ENCODE results near the gene NSUN6.
"Not testable (repeated sequence)": the region's sequence is repeated elsewhere in the genome, so short reads cannot be mapped to it uniquely, and the experiment has no call there.

NSUN6 gene

DNA sequence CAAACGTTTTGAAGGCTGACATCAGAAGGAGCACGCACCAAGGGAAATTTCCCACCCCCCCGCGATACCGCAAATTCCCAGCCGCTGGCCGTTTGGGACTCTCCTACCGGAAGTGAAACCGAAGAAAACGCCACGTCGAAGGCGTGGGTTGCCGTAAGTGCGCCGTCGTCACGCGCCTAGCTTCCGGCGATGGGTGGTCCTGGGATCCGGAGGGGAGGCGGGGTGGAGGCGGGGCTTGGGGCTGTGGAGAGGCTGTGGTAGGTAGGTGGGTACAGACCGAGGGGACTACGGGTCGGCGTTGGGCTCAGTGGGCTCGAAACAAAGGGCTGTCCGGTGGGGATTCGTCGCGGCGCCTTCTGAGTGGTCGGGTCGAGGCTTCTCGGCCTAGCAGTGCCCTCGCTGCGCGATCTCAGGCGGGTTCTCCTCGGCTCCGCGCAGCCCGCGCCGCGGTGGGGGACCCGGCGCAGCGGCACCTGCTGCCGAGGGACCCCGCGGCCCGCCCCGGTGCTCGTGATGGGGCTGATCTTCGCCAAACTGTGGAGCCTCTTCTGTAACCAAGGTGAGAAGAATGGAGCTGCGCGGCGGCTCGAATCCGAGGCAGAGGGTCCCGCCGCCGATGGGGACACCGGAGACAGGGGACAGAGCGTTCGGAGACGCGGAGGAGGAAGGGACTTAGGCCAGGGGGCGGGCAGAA lies 7.9 kb upstream of the NSUN6 start, which contains the start of gene ARL5B:
Gene ARL5B, plus strand, starts transcription at position 307 of the 694 bp plus-strand sequence. Its CDS starts 207 bp downstream, at position 514.
- DNase-seq: peak; percentile 83

DNA sequence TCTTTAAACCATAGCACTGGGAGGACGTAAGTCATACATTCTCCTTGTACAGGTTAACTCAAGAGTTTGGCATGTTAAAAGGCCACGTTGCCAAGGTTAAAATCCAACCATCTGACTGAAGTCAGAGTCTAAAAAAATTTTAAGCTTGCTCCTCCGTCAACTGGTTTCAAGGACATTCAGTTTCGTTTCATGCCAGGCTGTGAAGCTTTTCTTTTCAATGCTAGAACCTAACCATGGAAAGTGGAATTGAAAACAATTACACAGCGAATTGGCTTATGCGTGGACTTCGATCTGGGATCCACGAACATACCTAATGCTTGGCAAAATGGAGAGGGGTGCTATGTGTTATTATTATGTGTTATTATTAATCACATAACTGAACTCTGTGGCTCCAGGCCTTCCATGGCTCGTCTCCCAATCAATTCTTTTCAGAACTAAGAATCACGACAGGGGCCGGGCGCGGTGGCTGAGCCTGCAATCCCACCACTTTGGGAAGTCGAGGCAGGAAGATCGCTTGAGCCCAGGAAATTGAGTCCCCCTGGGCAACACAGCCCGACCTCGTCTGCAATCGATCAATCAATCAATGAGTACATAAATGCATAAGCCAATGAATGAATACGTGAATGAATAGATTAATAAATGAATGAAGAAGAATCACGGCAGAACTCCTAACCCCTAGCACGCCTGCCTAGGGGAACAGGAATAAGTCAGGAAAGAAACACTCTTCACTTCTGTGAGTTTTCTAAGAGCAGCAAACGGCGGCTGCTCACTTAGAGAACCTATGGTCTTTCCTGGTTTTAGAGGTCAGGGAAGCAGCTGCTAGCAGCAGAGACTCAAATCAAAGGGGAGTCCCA lies 7.1 kb upstream of the NSUN6 start:
- DNase-seq: no peak

DNA sequence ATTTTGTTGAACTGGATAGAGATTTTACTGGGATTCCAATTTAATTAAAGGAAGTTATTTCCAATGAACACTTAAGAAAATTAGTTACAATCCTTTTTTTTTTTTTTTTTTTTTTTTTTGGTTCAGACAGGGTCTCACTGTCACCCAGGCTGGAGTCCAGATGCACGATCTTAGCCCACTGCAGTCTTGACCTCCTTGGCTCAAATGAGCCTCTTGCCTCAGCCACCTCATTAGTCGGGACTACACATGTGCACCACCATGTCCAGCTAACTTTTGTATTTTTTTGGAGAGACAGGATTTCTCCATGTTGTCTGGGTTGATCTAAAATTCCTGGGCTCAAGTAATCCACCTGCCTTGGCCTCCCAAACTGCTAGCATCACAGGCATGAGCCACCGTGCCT lies 5.3 kb upstream of the NSUN6 start:
- DNase-seq: no peak

DNA sequence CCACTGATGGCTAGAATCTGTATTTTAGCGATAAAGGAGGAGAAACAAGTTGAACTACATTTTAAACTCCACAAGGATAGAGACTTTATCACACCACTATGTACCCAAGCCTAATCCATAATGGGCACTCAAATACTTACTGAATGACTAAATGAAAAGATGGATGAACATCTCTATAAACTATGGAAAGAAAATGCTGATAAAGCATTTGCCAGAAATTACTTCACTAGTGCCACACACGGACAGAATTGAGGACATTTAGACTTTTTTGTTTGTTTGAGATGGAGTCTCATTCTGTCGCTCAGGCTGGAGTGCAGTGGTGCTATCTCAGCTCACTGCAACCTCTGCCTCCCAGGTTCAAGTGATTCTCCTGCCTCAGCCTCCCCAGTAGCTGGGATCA lies 1.7 kb upstream of the NSUN6 start:
- no peak for DNase-seq

DNA sequence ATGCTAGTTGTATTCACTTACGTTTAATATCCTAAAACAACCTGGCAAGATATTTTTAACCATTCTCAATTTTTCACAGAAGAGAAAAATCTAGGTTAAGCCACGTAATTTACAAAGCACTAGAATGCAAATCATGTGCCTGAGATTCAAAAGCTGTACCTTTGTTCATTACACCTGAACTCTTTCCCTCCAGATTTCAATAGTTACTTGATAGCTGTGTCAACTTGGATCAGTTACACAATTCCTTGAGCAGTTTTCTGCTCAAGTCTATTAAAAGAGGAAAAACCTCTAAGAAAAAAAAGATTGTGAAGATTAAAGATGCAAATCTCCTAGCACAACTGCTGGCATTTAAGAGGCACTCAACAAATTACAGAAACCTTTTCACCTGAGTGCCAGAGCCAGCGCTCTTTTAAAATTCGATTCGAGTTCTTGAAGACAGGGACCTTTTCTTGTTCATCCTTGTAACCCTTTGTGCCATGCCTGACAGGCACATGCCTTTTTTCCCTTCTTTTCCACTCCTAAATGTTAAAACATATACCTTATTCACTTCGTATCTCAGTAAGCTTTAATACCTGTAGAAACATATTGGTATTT lies 886 bp downstream of the NSUN6 start:
- DNase-seq: no peak

DNA sequence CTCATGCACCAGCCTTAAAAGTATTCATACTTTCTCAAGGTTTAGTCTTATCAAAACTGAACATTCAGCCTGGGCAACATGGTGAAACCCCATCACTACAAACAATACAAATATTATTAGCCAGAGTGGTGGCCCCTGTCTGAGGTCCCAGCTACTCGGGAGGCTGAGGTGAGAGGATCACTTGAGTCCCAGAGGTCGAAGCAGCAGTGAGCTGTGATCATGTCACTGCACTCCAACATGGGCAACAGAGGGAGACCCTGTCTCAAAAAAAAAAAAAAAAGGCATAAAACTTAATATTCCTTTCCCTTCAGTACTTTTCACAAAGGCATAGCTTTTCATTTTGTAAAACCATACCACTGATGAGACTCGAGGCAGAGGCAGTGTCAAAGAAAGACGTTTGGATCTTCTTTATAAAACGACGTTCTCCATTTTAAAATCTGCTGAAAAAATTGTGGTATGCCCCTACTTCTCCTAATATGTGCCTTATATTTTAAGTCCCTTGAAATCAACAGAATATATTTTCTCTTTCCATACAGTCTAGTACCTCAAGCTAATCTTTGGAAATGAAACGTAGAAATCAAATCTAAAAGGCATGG lies 1.9 kb downstream of the NSUN6 start:
- no peak for DNase-seq

DNA sequence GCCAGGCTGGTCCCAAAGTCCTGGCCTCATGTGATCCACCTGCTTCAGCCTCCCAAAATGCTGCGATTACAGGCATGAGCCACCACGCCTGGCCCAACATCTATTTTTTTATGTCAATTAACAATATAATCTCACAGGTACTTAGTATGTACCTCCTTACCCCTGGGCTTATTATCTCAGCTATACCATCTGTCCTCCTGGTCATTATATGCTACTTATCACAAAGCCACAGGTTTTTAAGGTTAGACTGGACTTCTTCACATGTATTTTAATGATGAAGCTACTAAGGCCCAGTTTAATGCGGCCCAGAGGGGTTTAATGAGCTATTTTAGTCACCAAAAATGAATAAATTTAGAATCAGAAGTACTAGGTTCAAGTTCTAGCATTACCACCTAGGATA lies 3.4 kb downstream of the NSUN6 start:
- no peak for DNase-seq

DNA sequence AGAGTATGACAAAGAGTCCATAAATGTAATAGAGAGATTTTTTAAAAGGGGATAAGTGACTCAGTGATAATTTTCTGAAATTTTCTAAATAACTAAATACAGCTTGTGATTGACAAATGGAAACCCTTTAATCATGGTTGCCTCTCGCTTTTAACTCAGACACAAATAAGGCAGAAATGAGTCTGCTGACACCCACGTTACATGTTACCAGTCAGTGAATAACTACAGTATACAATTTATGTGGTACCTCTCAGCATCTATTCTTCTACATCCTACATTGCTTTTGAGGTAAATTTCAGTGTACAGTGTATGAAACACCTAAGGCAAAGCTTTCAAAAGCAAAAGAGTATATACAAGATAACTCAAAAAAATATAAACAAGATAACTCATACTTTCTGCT lies 4.2 kb downstream of the NSUN6 start:
- no peak for DNase-seq

DNA sequence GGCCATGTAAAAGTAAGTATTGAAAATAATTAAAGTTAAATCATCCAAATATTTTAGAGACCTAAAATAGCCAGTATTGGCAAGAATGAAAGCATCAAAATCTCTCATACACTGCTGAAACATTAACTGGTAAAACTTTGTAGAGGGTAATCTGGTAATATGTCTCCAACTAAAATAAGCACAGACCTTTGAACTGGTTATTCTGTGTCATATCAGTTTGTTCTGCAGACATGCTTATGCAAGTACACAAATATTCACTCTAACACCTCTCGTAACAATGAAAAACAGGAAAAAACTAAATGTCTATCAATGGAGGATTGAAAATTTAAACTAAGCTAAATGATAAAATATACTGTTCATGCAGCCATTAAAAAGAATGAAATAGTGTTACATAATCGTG lies 11.7 kb downstream of the NSUN6 start:
- not testable (repeated sequence) for DNase-seq

DNA sequence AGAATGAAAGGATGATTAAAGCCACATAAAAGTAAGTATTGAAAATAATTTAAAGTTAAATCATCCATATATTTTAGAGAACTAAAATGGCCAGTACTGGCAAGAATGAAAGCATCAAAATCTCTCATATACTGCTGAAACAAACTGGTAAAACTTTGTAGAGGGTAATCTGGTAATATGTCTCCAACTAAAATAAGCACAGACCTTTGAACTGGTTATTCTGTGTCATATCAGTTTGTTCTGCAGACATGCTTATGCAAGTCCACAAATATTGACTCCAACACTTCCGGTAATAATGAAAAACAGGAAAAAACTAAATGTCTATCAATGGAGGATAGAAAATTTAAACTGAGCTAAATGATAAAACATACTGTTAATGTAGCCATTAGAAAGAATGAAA lies 14.0 kb downstream of the NSUN6 start:
- not testable (repeated sequence) for DNase-seq

DNA sequence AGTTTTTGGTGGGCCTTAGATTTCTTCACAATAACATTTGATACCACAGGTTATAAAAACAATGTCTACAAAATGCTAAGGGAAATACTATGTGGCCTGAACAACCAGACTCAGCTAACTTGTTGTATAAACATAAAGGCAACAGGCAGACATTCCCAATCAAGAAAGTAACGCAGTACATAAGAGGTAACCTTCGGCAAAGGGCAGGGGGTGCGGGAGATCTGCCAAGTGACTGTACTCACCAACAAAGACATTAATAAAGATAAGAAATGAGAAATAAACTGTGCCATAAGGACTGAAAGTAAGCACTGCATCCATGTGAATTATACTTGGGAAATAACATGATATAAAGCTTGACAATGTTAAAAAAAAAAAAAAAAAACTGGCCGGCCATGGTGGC lies 15.4 kb downstream of the NSUN6 start:
- DNase-seq: no peak

DNA sequence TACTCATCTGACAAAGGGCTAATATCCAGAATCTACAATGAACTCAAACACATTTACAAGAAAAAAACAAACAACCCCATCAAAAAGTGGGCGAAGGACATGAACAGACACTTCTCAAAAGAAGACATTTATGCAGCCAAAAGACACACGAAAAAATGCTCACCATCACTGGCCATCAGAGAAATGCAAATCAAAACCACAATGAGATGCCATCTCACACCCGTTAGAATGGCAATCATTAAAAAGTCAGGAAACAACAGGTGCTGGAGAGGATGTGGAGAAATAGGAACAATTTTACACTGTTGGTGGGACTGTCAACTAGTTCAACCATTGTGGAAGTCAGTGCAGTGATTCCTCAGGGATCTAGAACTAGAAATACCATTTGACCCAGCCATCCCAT lies 18.9 kb downstream of the NSUN6 start:
- DNase-seq: not testable (repeated sequence)

DNA sequence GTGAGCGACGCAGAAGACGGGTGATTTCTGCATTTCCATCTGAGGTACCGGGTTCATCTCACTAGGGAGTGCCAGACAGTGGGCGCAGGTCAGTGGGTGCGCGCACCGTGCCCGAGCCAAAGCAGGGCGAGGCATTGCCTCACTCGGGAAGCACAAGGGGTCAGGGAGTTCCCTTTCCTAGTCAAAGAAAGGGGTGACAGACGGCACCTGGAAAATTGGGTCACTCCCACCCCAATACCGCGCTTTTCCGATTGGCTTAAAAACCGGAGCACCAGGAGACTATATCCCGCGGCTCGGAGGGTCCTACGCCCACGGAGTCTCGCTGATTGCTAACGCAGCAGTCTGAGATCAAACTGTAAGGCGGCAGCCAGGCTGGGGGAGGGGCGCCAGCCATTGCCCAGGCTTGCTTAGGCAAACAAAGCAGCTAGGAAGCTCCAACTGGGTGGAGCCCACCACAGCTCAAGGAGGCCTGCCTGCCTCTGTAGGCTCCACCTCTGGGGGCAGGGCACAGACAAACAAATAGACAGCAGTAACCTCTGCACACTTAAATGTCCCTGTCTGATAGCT lies 23.9 kb downstream of the NSUN6 start:
- peak; percentile 17 for DNase-seq

DNA sequence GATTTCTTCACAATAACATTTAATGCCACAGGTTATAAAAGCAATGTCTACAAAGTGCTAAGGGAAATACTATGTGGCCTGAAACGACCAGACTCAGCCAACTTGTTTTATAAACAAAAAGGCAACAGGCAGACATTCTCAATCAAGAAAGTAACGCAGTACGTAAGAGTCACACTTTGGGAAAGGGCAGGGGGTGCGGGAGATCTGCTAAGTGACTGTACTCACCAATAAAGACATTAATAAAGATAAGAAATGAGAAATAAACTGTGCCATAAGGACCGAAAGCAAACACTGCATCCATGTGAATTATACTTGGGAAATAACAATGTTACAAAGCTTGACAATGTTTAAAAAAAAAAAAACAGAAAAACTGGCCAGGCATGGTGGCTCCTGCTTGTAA lies 25.5 kb downstream of the NSUN6 start:
- no peak for DNase-seq

DNA sequence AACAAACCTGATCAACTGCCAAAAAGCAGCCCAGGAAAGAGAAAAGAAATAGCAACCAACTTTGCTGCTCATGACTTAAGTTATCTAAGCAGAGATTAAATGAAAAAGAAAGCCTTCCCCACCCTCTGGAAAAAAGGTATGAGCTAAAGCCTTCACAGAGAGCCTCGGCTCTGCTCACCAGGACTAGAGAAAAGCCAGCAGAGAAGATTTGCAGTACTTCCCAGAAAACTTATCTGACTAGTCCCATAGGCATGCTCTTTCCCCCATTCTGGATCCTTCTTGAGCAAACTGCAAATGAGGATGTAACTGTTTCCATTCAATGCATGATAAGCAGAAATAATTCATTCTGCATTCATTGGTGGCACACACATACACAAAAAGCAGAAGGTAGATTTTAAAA lies 27.7 kb downstream of the NSUN6 start:
- not testable (repeated sequence) for DNase-seq

DNA sequence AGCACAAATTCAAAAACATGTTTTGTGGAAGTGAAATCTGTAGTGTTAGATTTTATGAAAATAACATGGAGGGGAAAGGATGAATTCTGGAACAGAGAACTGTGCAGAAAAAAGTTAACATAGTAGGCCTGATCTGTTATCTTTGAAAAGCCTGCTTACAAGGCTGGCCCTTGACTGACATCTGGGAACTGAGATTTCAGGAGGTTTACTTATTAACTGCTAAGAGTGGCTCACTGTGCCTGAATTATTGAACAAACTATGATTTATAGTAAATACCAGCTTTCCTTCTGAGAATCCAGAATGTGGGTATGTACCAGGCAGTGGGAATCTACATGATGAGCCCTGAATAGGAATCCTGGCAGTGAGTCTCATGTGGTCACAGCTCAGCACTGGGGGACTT lies 30.5 kb downstream of the NSUN6 start:
- DNase-seq: no peak

DNA sequence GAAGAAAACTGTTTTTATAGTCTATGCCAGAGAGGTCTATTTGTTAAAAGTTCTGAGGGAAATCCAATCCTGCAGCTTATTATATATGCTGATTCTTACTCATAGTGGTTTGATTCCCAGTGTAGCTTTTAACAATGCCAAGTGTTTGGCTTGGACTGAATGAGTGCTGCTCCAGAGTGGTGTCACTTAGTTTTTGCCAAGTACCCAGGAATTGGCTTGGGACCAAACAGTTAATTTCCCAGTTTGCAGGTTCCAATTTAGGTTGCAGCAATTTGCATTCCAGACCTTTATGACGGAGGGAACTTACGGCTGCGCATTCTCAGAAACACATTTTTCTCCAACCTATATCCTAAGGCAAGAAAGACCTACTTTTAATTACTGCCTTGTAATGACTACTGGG lies 32.4 kb downstream of the NSUN6 start:
- no peak for DNase-seq

DNA sequence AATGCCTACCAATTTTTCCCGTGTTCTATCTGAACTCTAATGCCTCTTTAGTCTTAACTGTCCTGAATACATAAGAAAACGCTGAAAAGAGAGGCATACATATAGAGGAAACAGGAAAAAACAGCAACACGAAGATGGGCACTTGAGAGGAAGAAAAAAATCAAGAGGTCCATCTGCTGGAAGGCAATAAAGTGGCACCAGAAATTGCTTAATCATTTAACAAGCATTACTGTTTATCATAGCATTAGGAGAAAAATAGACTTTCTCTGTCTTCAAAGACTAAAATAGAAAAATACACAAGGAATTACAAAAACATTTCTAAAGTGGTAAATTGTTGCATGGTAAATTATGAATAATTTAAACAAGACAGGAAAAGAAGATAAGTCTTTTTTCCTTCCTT lies 35.0 kb downstream of the NSUN6 start:
- DNase-seq: no peak

DNA sequence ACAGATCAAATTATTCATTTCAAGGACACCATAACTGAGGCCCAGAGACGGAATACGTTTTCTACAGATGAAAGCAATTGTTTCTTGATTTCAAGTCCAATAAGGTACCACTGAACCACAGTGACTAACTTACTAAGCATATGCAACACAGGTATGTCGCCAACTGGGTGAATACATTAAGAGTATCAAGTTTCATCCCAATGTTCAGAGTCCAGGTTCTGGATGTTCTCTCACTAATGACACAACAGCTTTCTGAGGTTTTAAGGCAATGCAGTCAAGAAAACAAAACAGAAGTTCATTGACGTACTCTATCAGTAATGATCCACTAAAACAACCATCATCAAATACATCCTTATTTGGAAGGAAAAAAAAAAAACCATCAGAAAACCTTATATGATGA lies 35.8 kb downstream of the NSUN6 start:
- no peak for DNase-seq

DNA sequence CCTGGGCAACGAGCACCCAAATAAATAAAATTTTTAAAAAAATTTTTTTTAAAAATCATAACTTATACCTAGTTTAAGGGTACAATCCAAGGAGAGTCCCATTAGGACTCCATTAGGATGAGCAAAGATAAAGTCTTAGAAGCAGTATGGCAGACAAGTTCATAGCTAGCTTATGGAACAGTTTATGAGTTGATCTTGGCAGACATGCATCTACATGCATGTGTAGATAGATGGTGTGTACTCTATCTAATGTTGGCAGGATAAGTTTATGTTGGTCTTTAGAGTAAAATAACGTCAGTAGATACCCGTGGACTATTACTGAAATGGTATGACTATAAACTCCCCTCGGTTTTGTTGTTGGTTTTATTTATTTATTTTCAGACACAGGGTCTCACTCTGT lies 40.2 kb downstream of the NSUN6 start:
- no peak for DNase-seq

DNA sequence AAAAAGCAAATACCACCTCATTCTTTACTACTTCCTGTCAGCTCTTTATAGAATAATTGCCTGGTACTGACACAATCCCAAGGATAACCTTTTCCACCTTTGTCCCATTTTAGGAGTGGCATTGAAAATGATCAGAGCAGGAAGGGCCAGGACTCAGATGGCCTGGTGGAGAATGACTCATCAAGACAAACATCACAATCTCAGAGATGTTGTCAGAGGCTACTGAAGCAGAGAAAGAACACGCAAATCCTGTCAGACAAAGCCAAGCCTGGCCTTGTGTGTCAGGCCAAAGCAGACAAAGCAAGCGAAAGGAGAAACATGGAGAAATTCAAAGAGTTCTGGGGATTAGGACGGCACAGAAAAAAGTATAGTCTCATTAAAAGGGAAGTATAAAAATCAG lies 40.9 kb downstream of the NSUN6 start:
- no peak for DNase-seq

DNA sequence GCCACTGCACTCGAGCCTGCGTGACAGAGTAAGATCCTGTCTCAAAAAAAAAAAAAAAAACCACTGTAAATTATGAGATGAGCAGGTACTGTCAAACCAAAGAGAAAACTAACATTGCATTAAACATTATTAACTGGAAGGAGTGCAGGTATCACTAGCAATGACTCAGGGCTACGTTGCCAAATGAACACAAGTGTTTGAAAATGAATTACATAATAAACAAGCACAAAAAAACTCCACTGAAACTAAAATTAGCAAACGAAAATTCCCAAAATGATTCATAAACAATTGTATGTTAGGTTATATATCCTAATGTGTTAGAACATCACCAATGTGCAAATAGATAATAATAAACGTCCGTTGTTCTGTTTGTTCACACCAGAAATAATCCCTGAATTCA lies 42.8 kb downstream of the NSUN6 start:
- DNase-seq: no peak
